AG04449 (cell line): ENCODE data around the gene CTTNBP2NL.
"Not testable (repeated sequence)": the region's sequence is repeated elsewhere in the genome, so short reads cannot be mapped to it uniquely, and the experiment has no call there.

Experiments
- CTCF ChIA-PET: fragments of 350-600 bp; formaldehyde crosslinking; extraction: SDS; loops from one replicate; lab custom pipeline; 2021; ENCODE audit warnings: antibody characterized with exemption; lab: Yijun Ruan, JAX
- POLR2A ChIA-PET: fragments of 400-600, 350-600 bp; formaldehyde crosslinking; extraction: SDS; loops from one replicate; lab custom pipeline; 2020; ENCODE audit warnings: antibody characterized with exemption, inconsistent platforms; lab: Yijun Ruan, JAX
- DNase-seq: peaks from one replicate; pipeline ENCODE4 v3.0.0-alpha.2; 2010; ENCODE audit warnings: low read depth, low spot score
- H3K4me3 ChIP-seq: 2 replicates; pipeline ENCODE4 v1.5.1; 2011; ENCODE audit warnings: low read depth, mild to moderate bottlenecking, control low read depth, low read length
- CTCF ChIP-seq: IDR thresholded peaks from one replicate; pipeline ENCODE4 v1.5.1; 2011; ENCODE audit warnings: mild to moderate bottlenecking, moderate library complexity, low read length, control low read depth, inconsistent platforms; ENCODE audit not compliant: insufficient read depth; ENCODE audit errors: missing control alignments

Gene CTTNBP2NL

GRCh38 chr1:112450773-112451172 lies 54.8 kb downstream of the CTTNBP2NL start:
- CTCF ChIA-PET: interaction anchor here (1.3 to 2.3 kb wide), 3 partner anchors 9 to 13 kb away, joined by 3 to 10 read pairs (median 6); no protein-coding TSS in a partner anchor
- no peak for DNase-seq
- TF ChIP-seq CTCF: no peak
- H3K4me3 ChIP-seq: no peak overlapping the region
- POLR2A ChIA-PET: no interaction called here

- CTCF ChIA-PET: interaction anchor here (1.3 to 1.5 kb wide), 2 partner anchors 11 to 13 kb away, joined by 3 to 6 read pairs; no protein-coding TSS in a partner anchor
- POLR2A ChIA-PET, H3K4me3 ChIP-seq, DNase-seq: not testable (repeated sequence)
Measured at GRCh38 chr1:112451301-112451700, 55.3 kb downstream of the CTTNBP2NL start.

GRCh38 chr1:112453876-112454275 lies 57.9 kb downstream of the CTTNBP2NL start:
- TF ChIP-seq CTCF: no peak
- no peak overlapping the region for H3K4me3 ChIP-seq
- ChIA-PET CTCF (interaction anchor here (0.9 to 2.2 kb wide), 3 partner anchors 9 to 13 kb away, joined by 4 to 15 read pairs (median 5); no protein-coding TSS in a partner anchor), POLR2A (no interaction called here)
- DNase-seq: no peak

DNA sequence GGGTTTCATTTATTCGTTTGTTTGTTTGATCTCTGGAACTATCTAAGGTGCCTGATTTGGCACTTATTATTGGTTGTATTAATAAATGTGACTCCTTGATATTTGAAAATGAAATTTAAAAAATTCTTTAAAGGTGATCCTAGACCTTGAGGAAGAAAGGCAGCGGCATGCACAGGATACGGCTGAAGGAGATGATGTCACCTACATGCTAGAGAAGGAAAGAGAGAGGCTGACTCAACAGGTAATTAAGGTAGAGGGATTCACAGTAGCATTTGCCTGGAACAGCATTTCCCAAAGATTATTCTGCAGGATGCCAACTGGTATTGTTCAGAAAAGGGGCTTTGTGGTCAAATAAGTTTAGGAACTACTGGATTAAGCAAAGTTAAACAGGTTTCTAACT lies 58.3 kb downstream of the CTTNBP2NL start:
- no peak for TF ChIP-seq CTCF
- POLR2A ChIA-PET: no interaction called here
- no peak for DNase-seq
- H3K4me3 ChIP-seq: no peak overlapping the region
- CTCF ChIA-PET: interaction anchor here (2.2 kb wide), 1 partner anchor 12 kb away, joined by 15 read pairs; no protein-coding TSS in a partner anchor

DNA sequence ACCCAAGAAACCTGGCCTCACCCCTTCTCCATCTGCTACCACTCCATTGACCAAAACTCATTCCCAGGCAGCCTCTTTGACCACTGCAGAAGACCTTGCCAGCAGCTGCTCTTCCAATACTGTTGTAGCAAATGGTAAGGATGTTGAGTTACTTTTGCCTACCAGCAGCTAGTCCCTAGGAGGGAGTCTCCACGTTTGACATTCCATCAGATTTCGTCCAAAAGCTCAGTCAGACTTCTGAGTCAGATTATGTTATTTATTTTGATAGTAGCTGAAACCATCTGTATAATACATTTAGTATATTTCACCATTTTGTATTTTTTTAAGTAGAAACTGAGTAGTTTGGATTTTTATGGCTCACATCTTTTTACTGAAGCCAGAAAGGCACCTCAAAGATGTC lies 61.2 kb downstream of the CTTNBP2NL start:
- TF ChIP-seq CTCF: no peak
- no peak overlapping the region for H3K4me3 ChIP-seq
- ChIA-PET POLR2A (interaction anchor here (1.1 to 1.5 kb wide), 2 partner anchors 11 to 63 kb away, joined by 7 to 10 read pairs; no protein-coding TSS in a partner anchor), CTCF (interaction anchor here (0.8 to 3.9 kb wide), 5 partner anchors 9 to 157 kb away, joined by 3 to 21 read pairs (median 5); partner anchors contain the start of gene CTTNBP2NL)
- DNase-seq: peak; percentile 46

- POLR2A ChIA-PET: interaction anchor here (1.1 kb wide), 1 partner anchor 12 kb away, joined by 10 read pairs; no protein-coding TSS in a partner anchor
- CTCF ChIA-PET: interaction anchor here (0.8 to 3.9 kb wide), 5 partner anchors 8 to 156 kb away, joined by 3 to 21 read pairs (median 10); partner anchors contain the start of gene CTTNBP2NL
- TF ChIP-seq CTCF: no peak
Measured at GRCh38 chr1:112457955-112458354, 61.9 kb downstream of the CTTNBP2NL start.

More at GRCh38 chr1:112457955-112458354, 61.9 kb downstream of the CTTNBP2NL start:
- DNase-seq: no peak
- H3K4me3 ChIP-seq: no peak overlapping the region
